ENCODE measurements around the gene MAST4. TPM values are rescaled to one million over a fixed set of nuclear protein-coding genes. Genes with fewer than 3 reads are reported as not detected.

The MAST4 gene
- total RNA-seq, 2 experiments from 2014 or later, result 1.3 to 21.9 TPM

DNA sequence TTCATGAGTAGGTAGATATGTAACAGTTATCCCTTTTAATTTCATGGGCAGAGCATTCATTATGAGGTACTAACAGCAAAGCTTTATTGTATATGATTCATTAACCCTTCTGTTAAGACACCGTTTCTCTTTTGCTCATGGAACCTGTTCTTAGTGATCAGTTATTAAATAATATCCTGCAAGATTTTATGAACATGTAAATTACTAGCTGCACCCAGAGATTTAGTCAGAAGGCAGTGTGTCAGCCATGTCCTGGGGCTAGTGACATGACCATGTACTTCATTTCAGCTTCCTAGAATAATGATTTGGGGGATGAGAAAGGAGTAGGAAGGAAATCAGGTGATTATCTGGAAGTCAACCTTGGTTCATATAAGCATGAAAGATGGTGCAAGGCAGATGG lies 7.0 kb downstream of the MAST4 start:
- TF ChIP-seq, protein P1, sequence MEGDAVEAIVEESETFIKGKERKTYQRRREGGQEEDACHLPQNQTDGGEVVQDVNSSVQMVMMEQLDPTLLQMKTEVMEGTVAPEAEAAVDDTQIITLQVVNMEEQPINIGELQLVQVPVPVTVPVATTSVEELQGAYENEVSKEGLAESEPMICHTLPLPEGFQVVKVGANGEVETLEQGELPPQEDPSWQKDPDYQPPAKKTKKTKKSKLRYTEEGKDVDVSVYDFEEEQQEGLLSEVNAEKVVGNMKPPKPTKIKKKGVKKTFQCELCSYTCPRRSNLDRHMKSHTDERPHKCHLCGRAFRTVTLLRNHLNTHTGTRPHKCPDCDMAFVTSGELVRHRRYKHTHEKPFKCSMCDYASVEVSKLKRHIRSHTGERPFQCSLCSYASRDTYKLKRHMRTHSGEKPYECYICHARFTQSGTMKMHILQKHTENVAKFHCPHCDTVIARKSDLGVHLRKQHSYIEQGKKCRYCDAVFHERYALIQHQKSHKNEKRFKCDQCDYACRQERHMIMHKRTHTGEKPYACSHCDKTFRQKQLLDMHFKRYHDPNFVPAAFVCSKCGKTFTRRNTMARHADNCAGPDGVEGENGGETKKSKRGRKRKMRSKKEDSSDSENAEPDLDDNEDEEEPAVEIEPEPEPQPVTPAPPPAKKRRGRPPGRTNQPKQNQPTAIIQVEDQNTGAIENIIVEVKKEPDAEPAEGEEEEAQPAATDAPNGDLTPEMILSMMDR (conservative IDR thresholded peaks at IDR 0.05; ENCODE audit: low read length), result no peak
- no peak for TF ChIP-seq EZH2phosphoT487 (IDR thresholded peaks at IDR 0.05; ENCODE audit: borderline replicate concordance, low read depth, low read length)
- CTCF ChIA-PET (ENCODE audit: unreplicated experiment), result no interaction called here

DNA sequence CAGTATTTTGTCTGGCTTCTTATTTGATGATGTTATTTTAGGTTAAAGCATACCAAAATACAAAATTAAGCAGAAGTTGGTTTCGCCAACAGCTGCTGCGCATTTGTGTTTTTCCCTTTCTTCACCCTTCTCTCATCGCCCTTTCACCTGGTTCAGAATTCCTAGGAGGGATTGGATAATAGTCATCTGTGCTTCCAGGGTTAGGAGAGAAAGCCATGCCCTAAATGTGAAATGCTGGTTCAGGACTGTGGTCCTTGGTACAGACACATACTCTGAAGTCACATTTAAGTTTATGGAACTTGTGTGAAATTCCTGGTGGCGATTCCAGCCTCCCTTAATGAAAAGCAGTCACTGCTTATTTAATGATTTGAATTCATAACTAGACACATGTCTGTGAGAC lies 7.7 kb downstream of the MAST4 start:
- no peaks in the 10 kb centered on the region for H3K9me2 ChIP-seq (ENCODE audit: insufficient read depth, low read length)
- no peaks in the 10 kb centered on the region for H3K79me2 ChIP-seq (ENCODE audit: insufficient read depth, low read depth, low read length)
- H3K36me3 ChIP-seq (ENCODE audit: insufficient read depth, low read length), result no peaks in the 10 kb centered on the region
- H4K20me1 ChIP-seq (ENCODE audit: insufficient read depth, low read length), result no peaks in the 10 kb centered on the region
- no peak overlapping the region for H3K4me2 ChIP-seq (ENCODE audit: low read length)
- no peak for DNase-seq (ENCODE audit: low spot score)
- no peaks in the 10 kb centered on the region for H3K4me1 ChIP-seq (ENCODE audit: insufficient read depth, low read length, poor library complexity, severe bottlenecking)
- H3K9me3 ChIP-seq (ENCODE audit: low read length), result no peaks in the 10 kb centered on the region
- no peak overlapping the region for H3K27ac ChIP-seq (ENCODE audit: low read depth, low read length, poor library complexity, severe bottlenecking)
- ChIA-PET POLR2A (interaction anchor here (1.1 kb wide), 1 partner anchor 12 kb away, joined by 3 read pairs; no protein-coding TSS in a partner anchor), CTCF (ENCODE audit: unreplicated experiment) (no interaction called here)
- intact Hi-C loops (cut with micrococcal nuclease; ENCODE audit: unreplicated experiment), result no loop called here
- H3K4me3 ChIP-seq (ENCODE audit: low read depth, low read length, poor library complexity, severe bottlenecking), result no peak overlapping the region
- no peak for TF ChIP-seq EZH2phosphoT487 (IDR thresholded peaks at IDR 0.05; ENCODE audit: borderline replicate concordance, low read depth, low read length)
- TF ChIP-seq, protein P1 (conservative IDR thresholded peaks at IDR 0.05; ENCODE audit: low read length), result no peak
- no peak overlapping the region for H2AFZ ChIP-seq (ENCODE audit: low read length)
- BruUV-seq (replicated peaks), result no TSS peak

More for the DNA sequence above, 7.0 kb downstream of the MAST4 start:
- Histone ChIP-seq H3K9me3 (ENCODE audit: low read length) (no peaks in the 10 kb centered on the region), H3K79me2 (ENCODE audit: insufficient read depth, low read depth, low read length) (no peaks in the 10 kb centered on the region), H3K4me3 (ENCODE audit: low read depth, low read length, poor library complexity, severe bottlenecking) (no peak overlapping the region), H2AFZ (ENCODE audit: low read length) (no peak overlapping the region), H3K4me1 (ENCODE audit: insufficient read depth, low read length, poor library complexity, severe bottlenecking) (no peaks in the 10 kb centered on the region), H3K27ac (ENCODE audit: low read depth, low read length, poor library complexity, severe bottlenecking) (no peak overlapping the region), H3K36me3 (ENCODE audit: insufficient read depth, low read length) (no peaks in the 10 kb centered on the region), H3K4me2 (ENCODE audit: low read length) (no peak overlapping the region), H4K20me1 (ENCODE audit: insufficient read depth, low read length) (no peaks in the 10 kb centered on the region), H3K9me2 (ENCODE audit: insufficient read depth, low read length) (no peaks in the 10 kb centered on the region)
- no TSS peak for BruUV-seq (replicated peaks)
- intact Hi-C loops (cut with micrococcal nuclease; ENCODE audit: unreplicated experiment), result no loop called here
- no peak for DNase-seq (ENCODE audit: low spot score)
- POLR2A ChIA-PET, result interaction anchor here (1.1 kb wide), 1 partner anchor 12 kb away, joined by 3 read pairs; no protein-coding TSS in a partner anchor

DNA sequence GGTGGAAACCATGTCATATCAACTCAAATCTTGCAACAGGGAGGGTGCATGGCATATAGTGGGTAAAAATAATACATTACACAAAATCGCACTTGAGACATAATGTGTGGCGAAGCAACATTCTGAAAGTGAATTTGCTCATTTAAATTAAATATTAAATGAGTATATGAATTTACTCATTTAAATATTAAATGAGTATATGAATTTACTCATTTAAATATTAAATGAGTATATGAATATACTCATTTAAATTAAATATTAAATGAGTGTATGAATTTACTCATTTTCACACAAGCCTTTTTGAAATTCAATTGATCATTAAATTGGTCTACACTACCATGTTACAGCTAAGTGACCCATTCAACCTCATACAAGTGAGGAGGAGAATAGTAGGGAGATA lies 10.5 kb downstream of the MAST4 start:
- no peaks in the 10 kb centered on the region for H4K20me1 ChIP-seq (ENCODE audit: insufficient read depth, low read length)
- H3K9me3 ChIP-seq (ENCODE audit: low read length), result no peaks in the 10 kb centered on the region
- POLR2A ChIA-PET, result no interaction called here
- H3K79me2 ChIP-seq (ENCODE audit: insufficient read depth, low read depth, low read length), result no peaks in the 10 kb centered on the region
- BruUV-seq (replicated peaks), result no TSS peak
- no peaks in the 10 kb centered on the region for H3K9me2 ChIP-seq (ENCODE audit: insufficient read depth, low read length)
- no peak overlapping the region for H3K4me3 ChIP-seq (ENCODE audit: low read depth, low read length, poor library complexity, severe bottlenecking)
- TF ChIP-seq EZH2phosphoT487 (IDR thresholded peaks at IDR 0.05; ENCODE audit: borderline replicate concordance, low read depth, low read length), result no peak
- TF ChIP-seq, protein P1 (conservative IDR thresholded peaks at IDR 0.05; ENCODE audit: low read length), result no peak
- H3K36me3 ChIP-seq (ENCODE audit: insufficient read depth, low read length), result no peaks in the 10 kb centered on the region
- H3K4me2 ChIP-seq (ENCODE audit: low read length), result no peak overlapping the region
- CTCF ChIA-PET (ENCODE audit: unreplicated experiment), result no interaction called here
- peaks cover 7% of the 10 kb centered on the region for H3K4me1 ChIP-seq (ENCODE audit: insufficient read depth, low read length, poor library complexity, severe bottlenecking)
- H3K27ac ChIP-seq (ENCODE audit: low read depth, low read length, poor library complexity, severe bottlenecking), result no peak overlapping the region
- no peak overlapping the region for H2AFZ ChIP-seq (ENCODE audit: low read length)
- DNase-seq (ENCODE audit: low spot score), result no peak
- intact Hi-C loops (cut with micrococcal nuclease; ENCODE audit: unreplicated experiment), result no loop called here
